ENCODE measurements around the gene LIMK1. TPM values are rescaled to one million over a fixed set of nuclear protein-coding genes. Genes with fewer than 3 reads are reported as not detected.

Gene LIMK1
- total RNA-seq, 4 donors from 2014 or later = 12.8 to 21.5 (median 17.2) TPM

DNA sequence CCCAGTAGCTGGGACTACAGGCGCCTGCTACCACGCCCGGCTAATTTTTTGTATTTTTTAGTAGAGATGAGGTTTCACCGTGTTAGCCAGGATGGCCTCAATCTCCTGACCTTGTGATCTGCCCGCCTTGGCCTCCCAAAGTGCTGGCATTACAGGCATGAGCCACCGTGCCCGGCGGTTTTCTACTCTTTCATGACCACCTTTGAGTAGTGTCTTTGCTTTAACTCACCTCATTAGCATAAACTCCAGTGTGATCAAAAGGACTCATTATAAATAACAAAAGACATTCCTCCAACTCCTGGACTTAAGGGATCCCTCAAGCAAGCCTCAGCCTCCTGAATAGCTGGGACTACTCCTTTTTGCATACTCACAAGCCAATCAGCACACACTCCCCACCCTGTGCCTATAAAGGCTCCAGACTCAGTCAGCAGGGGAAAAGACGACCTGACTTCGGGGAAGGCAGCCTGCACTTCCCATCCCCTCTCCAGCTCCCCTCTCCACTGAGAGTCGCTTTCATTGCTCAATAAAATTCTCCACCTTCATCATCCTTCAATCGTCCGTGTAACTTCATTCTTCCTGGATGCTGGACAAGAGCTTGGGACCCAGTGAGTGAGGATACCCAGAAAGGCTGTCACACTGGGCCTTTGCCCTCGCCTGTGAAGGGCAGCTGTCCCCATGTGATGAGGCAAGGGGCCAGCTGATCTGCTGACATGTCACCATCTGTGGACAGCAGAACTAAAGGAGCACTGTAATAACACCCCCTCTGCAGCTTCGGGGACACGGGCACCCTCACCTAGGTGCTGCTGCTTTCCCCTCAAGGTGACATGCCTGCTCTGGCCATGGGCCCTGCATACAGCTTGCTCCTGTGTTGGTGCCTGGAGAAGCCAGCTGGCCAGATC, 55.6 kb downstream of the LIMK1 start:
- Histone ChIP-seq H3K4me3 (no peak overlapping the region), H3K36me3 (no peaks in the 10 kb centered on the region), H3K27ac (no peak overlapping the region), H3K4me1 (no peaks in the 10 kb centered on the region), H3K27me3 (no peaks in the 10 kb centered on the region), H3K9me3 (no peaks in the 10 kb centered on the region)
- 91% methylated on average over 14 of the region's 16 CpGs for WGBS
- TF ChIP-seq, protein P1, sequence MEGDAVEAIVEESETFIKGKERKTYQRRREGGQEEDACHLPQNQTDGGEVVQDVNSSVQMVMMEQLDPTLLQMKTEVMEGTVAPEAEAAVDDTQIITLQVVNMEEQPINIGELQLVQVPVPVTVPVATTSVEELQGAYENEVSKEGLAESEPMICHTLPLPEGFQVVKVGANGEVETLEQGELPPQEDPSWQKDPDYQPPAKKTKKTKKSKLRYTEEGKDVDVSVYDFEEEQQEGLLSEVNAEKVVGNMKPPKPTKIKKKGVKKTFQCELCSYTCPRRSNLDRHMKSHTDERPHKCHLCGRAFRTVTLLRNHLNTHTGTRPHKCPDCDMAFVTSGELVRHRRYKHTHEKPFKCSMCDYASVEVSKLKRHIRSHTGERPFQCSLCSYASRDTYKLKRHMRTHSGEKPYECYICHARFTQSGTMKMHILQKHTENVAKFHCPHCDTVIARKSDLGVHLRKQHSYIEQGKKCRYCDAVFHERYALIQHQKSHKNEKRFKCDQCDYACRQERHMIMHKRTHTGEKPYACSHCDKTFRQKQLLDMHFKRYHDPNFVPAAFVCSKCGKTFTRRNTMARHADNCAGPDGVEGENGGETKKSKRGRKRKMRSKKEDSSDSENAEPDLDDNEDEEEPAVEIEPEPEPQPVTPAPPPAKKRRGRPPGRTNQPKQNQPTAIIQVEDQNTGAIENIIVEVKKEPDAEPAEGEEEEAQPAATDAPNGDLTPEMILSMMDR (IDR thresholded peaks at IDR 0.05) = no peak
- TF ChIP-seq POLR2AphosphoS5 (IDR thresholded peaks at IDR 0.05) (no peak), EP300 (IDR thresholded peaks at IDR 0.05) (no peak), POLR2A (IDR thresholded peaks at IDR 0.05) (no peak)
- DNase-seq (ENCODE audit: low spot score in 2 of 2) = no peak

DNA sequence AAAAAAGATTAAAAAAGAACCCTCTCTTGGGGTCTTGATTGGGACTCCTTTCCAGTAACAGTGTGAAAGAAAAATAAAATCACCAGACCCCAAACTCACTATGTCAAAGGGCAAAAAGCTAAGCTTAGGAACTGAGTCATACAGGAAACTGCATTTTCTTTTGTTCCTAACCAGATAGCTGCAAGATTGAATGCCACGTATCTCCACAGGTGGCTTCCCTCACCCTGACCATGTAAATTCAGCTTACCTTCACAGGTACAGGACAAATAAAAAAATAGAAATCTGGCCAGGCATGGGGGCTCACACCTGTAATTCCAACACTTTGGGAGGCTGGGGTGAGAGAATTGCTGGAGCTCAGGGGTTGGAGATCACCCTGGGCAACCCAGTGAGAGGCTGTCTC, 58.1 kb downstream of the LIMK1 start:
- no peak overlapping the region for H3K27ac ChIP-seq
- 78% methylated on average over 1 of the region's 1 CpG for WGBS

DNA sequence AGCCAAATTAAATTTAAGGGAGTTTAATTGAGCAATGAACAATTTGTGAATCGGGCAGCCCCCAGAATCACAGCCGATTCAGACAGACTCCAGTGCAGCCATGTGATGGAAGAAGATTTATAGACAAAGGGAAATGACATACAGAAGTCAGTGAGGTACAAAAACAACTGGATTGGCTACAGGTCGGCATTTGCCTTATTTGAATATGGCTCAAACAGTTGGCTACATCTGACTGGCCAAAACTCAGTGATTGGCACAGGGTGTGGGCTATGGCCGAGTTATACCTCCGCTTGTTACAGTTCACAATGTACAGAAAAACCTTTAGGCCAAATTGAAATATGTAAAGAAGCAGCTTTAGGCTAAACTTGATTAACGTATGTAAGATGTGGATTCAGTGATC, 59.8 kb downstream of the LIMK1 start:
- no peak for DNase-seq (ENCODE audit: low spot score in 2 of 2)
- H3K9me3 ChIP-seq = no peaks in the 10 kb centered on the region
- TF ChIP-seq, protein P1 (IDR thresholded peaks at IDR 0.05) = no peak
- TF ChIP-seq EP300 (IDR thresholded peaks at IDR 0.05) (no peak), POLR2AphosphoS5 (IDR thresholded peaks at IDR 0.05) (no peak), POLR2A (IDR thresholded peaks at IDR 0.05) (no peak)
- no peaks in the 10 kb centered on the region for H3K36me3 ChIP-seq
- 61% methylated on average over 6 of the region's 6 CpGs for WGBS
- H3K4me1 ChIP-seq = no peaks in the 10 kb centered on the region
- H3K4me3 ChIP-seq = no peak overlapping the region
- H3K27ac ChIP-seq = no peak overlapping the region
- no peaks in the 10 kb centered on the region for H3K27me3 ChIP-seq

More for the DNA sequence above, 58.1 kb downstream of the LIMK1 start:
- Histone ChIP-seq H3K36me3 (no peaks in the 10 kb centered on the region), H3K4me1 (no peaks in the 10 kb centered on the region), H3K9me3 (no peaks in the 10 kb centered on the region), H3K4me3 (no peak overlapping the region), H3K27me3 (no peaks in the 10 kb centered on the region)
- no peak for TF ChIP-seq POLR2AphosphoS5 (IDR thresholded peaks at IDR 0.05)
- TF ChIP-seq, protein P1 (IDR thresholded peaks at IDR 0.05) = no peak
- TF ChIP-seq EP300 (IDR thresholded peaks at IDR 0.05) = no peak
- TF ChIP-seq POLR2A (IDR thresholded peaks at IDR 0.05) = no peak
- DNase-seq (ENCODE audit: low spot score in 2 of 2) = no peak

DNA sequence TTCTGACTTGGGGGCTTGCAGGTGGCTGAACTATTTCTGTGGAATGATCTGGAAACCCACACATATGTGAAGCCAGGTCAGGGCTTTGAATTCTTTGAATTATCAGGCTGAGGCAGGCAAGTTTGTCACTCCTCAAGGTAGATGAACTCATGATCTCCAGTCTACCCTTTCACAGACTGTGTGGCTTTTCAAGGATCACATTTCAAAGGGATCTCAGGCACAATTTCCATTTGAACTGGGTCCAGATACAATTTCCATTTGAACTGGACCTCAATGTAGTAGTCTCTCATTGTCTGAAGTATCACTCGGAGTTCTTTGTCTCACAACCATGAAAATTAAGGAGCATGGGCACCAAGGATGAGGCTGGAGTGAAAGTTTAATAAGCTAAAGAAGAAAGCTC, 64.9 kb downstream of the LIMK1 start:
- DNase-seq (ENCODE audit: low spot score in 2 of 2) = no peak
- WGBS = 96% methylated on average over 1 of the region's 1 CpG
- H3K27ac ChIP-seq = no peak overlapping the region
- H3K4me3 ChIP-seq = no peak overlapping the region
- no peaks in the 10 kb centered on the region for H3K4me1 ChIP-seq
- no peaks in the 10 kb centered on the region for H3K27me3 ChIP-seq
- TF ChIP-seq POLR2AphosphoS5 (IDR thresholded peaks at IDR 0.05) (no peak), EP300 (IDR thresholded peaks at IDR 0.05) (no peak), POLR2A (IDR thresholded peaks at IDR 0.05) (no peak)
- TF ChIP-seq, protein P1 (IDR thresholded peaks at IDR 0.05) = no peak
- H3K9me3 ChIP-seq = no peaks in the 10 kb centered on the region
- no peaks in the 10 kb centered on the region for H3K36me3 ChIP-seq

DNA sequence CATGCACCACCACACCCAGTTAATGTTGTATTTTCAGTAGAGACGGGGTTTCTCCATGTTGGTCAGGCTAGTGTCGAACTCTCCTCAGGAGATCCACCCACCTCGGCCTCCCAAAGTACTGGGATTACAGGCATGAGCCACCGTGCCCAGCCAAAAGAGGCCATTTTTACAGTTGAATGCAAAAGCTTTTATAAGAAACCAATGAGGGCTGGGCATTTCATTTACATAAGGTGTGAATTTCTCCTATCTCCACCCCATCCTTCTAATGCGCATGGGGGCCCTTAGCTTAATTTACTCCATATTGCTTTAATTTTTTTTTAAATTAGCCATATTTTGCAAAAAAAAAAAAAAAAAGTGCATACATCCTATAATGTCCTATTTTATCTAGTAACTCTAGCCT, 65.5 kb downstream of the LIMK1 start:
- Histone ChIP-seq H3K36me3 (no peaks in the 10 kb centered on the region), H3K4me1 (no peaks in the 10 kb centered on the region), H3K4me3 (no peak overlapping the region), H3K9me3 (no peaks in the 10 kb centered on the region), H3K27me3 (no peaks in the 10 kb centered on the region), H3K27ac (no peak overlapping the region)
- no peak for DNase-seq (ENCODE audit: low spot score in 2 of 2)
- 96% methylated on average over 5 of the region's 5 CpGs for WGBS
- TF ChIP-seq, protein P1 (IDR thresholded peaks at IDR 0.05) = no peak
- TF ChIP-seq EP300 (IDR thresholded peaks at IDR 0.05) (no peak), POLR2AphosphoS5 (IDR thresholded peaks at IDR 0.05) (no peak), POLR2A (IDR thresholded peaks at IDR 0.05) (no peak)
